ENCODE measurements around the gene PDAP1. TPM values are rescaled to one million over a fixed set of nuclear protein-coding genes. Genes with fewer than 3 reads are reported as not detected.

PDAP1 gene
- total and polyA plus RNA-seq, 8 donors = 27.8 to 84.6 (median 39.8) TPM

DNA sequence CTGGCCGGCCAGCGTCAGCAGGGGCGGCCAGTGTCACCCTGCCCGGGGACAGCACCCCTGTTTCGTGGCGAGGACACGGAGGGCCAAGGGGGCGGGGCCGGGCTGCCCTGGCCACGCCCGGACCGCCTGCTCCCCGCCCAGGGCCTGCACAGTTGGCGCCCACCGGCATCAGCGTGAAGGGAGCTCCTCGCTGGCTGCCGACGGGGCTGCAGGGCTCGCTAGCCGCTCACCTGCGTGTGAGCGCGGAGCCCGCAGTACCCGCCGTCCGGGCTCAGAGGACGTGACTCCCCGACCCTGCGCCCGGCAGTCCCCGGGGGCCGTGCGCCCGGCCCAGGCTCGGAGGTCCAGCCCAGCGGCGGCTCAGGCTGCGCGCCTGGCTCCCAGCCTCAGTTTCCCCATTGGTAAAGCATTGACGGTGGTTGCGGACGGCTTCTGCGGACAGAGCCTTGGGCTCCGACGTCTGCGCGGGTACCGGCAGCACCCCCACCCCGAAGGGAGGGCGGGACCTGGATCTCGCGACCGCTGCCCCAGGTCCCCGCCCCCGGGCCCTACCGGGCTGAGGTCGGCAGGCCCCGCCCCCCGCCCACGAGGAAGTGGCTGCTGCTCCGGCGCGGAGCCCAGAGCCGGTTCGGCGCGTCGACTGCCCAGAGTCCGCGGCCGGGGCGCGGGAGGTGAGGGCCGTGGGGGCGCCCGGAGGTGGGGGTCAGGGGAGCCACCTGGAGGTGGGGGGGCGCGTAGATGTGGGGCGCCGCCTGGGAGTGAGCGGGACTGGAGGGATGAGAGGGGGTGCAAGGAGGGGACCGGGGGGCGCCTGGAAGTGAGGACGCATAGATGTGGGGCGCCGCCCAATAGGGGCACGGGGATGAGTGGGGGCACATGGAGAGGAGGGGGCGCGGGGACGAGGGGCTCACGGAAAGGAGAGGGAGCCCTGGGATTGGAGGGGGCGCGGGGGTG, 34.0 kb downstream of the PDAP1 start, which contains the start of gene ARPC1B:
Gene ARPC1B (plus strand): TSS at position 620 of the 954 bp plus-strand sequence. CDS start 10,985 bp downstream, outside the sequence.
- FAIRE-seq (no peak), DNase-seq (peak; percentile 81 to 90 (median 86)), ATAC-seq (peak; percentile 80 to 88 (median 84))
- H3K36me3 ChIP-seq = no peaks in the 10 kb centered on the region
- no peak for TF ChIP-seq CTCF (IDR thresholded peaks at IDR 0.05)
- peaks cover 0 to 12% (median 0%) of the 10 kb centered on the region in 3 donors for H3K4me1 ChIP-seq
- H3K27me3 ChIP-seq = no peaks in the 10 kb centered on the region
- H3K9me3 ChIP-seq = no peaks in the 10 kb centered on the region
- peak within 1 kb of the TSS; percentile 62 to 78 (median 66) for H3K27ac ChIP-seq
- WGBS, 2 donors = 1 to 2% methylated on average over 69 to 95 of the region's 95 CpGs
- intact Hi-C loops (cut with DNase I) = no loop called here
- H3K4me3 ChIP-seq = peak within 1 kb of the TSS; percentile 61 to 97 (median 89)

- intact Hi-C loops (cut with DNase I) = no loop called here
- Histone ChIP-seq H3K27me3 (no peaks in the 10 kb centered on the region), H3K27ac (peak overlapping the region; percentile 62 to 78 (median 68)), H3K4me1 (peaks cover 0 to 12% (median 0%) of the 10 kb centered on the region in 3 donors), H3K4me3 (peak overlapping the region in 3 of 4 donors; percentile 61 to 97 (median 96)), H3K36me3 (no peaks in the 10 kb centered on the region), H3K9me3 (no peaks in the 10 kb centered on the region)
- no peak for TF ChIP-seq CTCF (IDR thresholded peaks at IDR 0.05)
- no peak for FAIRE-seq
- no peak for DNase-seq
- WGBS, 2 donors = 84 to 86% methylated on average over 41 of the region's 41 CpGs
- ATAC-seq = no peak
Observed at GRCh38 chr7:99373091-99374066, 35.0 kb downstream of the PDAP1 start.

- Histone ChIP-seq H3K4me1 (peaks cover 0 to 12% (median 0%) of the 10 kb centered on the region in 3 donors), H3K27ac (peak overlapping the region; percentile 38 to 69 (median 62)), H3K27me3 (no peaks in the 10 kb centered on the region), H3K4me3 (peak overlapping the region in 2 of 4 donors; percentile 4 to 22), H3K36me3 (no peaks in the 10 kb centered on the region), H3K9me3 (no peaks in the 10 kb centered on the region)
- DNase-seq = peak in 3 of 6 donors; percentile 61 to 67 (median 65)
- WGBS, 2 donors = 22% methylated on average over 21 of the region's 21 CpGs
- no peak for FAIRE-seq
- intact Hi-C loops (cut with DNase I) = no loop called here
- TF ChIP-seq CTCF (IDR thresholded peaks at IDR 0.05) = no peak
- peak; percentile 5 to 43 (median 32) for ATAC-seq
Observed at GRCh38 chr7:99372275-99373090, 35.9 kb downstream of the PDAP1 start.

GRCh38 chr7:99371376-99371920, 36.9 kb downstream of the PDAP1 start:
- no peak for FAIRE-seq
- intact Hi-C loops (cut with DNase I) = no loop called here
- H3K9me3 ChIP-seq = no peaks in the 10 kb centered on the region
- ATAC-seq = no peak
- peaks cover 0 to 12% (median 0%) of the 10 kb centered on the region in 3 donors for H3K4me1 ChIP-seq
- no peaks in the 10 kb centered on the region for H3K27me3 ChIP-seq
- DNase-seq = no peak
- no peak for TF ChIP-seq CTCF (IDR thresholded peaks at IDR 0.05)
- peaks cover 0 to 7% (median 0%) of the 10 kb centered on the region in 3 donors for H3K36me3 ChIP-seq
- no peak overlapping the region for H3K4me3 ChIP-seq
- H3K27ac ChIP-seq = peak overlapping the region in 2 of 4 donors; percentile 55 to 69
- WGBS, 2 donors = 87 to 93% methylated on average over 11 of the region's 11 CpGs

Data from pancreas (tissue), 10 donors.